BE2C (cell line): ENCODE measurements around the gene CFAP92. TPM values are rescaled to one million over a fixed set of nuclear protein-coding genes. Genes with fewer than 3 reads are reported as not detected.

Experiments used
- DNase-seq: peaks from one replicate; pipeline ENCODE4 v3.0.0-alpha.2; 2020
- H3K27me3 ChIP-seq: fragments of 250-450 bp; sonication (Bioruptor Pico); 2 replicates; pipeline ENCODE4 v1.5.1; 2020; ENCODE audit warnings: mild to moderate bottlenecking
- H3K36me3 ChIP-seq: fragments of 250-450 bp; sonication (Bioruptor Pico); 2 replicates; pipeline ENCODE4 v1.5.1; 2020; ENCODE audit warnings: mild to moderate bottlenecking
- H3K4me1 ChIP-seq: fragments of 250-450 bp; sonication (Bioruptor Pico); 2 replicates; pipeline ENCODE4 v1.5.1; 2020
- H3K4me3 ChIP-seq: 2 replicates; pipeline ENCODE4 v1.5.1; 2011; ENCODE audit warnings: low read depth, low read length
- H3K9me3 ChIP-seq: fragments of 250-450 bp; sonication (Bioruptor Pico); 2 replicates; pipeline ENCODE4 v1.5.1; 2020
- CTCF ChIP-seq: IDR thresholded peaks from 2 replicates; pipeline ENCODE4 v1.5.1; 2012; ENCODE audit warnings: mild to moderate bottlenecking, low read depth, low read length
- polyA plus RNA-seq: library from polyadenylated mRNA; unstranded; fragments of >200 nt; gene quantifications from one replicate; pipeline ENCODE4 v1.2.1, GENCODE V29; 2012; ENCODE audit warnings: low read depth, missing spikeins; ENCODE audit not compliant: insufficient read length, insufficient read depth

Gene CFAP92, protein sequence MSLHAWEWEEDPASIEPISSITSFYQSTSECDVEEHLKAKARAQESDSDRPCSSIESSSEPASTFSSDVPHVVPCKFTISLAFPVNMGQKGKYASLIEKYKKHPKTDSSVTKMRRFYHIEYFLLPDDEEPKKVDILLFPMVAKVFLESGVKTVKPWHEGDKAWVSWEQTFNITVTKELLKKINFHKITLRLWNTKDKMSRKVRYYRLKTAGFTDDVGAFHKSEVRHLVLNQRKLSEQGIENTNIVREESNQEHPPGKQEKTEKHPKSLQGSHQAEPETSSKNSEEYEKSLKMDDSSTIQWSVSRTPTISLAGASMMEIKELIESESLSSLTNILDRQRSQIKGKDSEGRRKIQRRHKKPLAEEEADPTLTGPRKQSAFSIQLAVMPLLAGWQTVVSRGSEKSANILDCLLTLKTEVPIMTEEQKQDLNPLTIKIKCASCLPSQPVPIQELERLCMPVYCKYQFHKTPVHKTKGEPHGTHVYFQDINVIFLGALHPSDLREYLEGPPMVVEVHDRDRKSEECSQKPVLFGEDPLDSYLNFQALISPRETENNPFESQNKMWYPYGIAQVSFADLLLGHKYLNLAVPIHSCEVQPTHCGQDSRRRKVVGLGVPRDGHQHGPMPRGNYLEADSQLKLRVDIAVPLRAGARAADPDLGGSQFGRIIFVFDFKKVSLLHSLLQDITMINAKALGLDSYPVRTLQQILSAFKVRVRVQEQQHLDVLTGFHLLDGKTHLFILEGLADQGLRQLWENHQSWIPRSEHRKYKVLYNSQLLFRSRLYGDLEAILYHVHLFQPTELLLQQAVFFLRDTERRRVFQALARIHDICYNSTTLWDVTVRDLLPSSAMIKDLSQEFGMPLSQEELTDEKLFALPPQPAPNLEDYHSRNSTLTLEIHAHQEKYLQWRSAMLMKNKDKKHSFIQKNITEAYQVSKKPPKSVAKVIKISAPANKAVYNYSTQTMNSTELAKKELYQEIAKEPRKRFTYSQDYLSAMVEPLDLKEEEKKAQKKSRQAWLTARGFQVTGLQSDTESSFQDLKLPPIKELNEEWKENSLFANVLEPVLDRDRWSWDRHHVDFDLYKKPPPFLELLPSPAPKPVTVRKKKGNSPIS
- polyA plus RNA-seq: 0.68 TPM

- peaks cover 15% of the 10 kb centered on the region for H3K27me3 ChIP-seq
- DNase-seq: peak; percentile 94
- H3K4me3 ChIP-seq: peak within 1 kb of the TSS; percentile 61
- TF ChIP-seq CTCF: no peak
- no peaks in the 10 kb centered on the region for H3K36me3 ChIP-seq
- no peaks in the 10 kb centered on the region for H3K9me3 ChIP-seq
- peaks cover 2% of the 10 kb centered on the region; the same call in 1 of the 2 replicates for H3K4me1 ChIP-seq
Observed at GRCh38 chr3:128993461-128994172, at the start of gene CFAP92. TSS of gene CFAP92 (minus strand) at chr3:128994076. CDS start at chr3:128993304, 772 bp downstream.

- H3K9me3 ChIP-seq: no peaks in the 10 kb centered on the region
- DNase-seq: no peak
- no peaks in the 10 kb centered on the region for H3K36me3 ChIP-seq
Observed at GRCh38 chr3:129040579-129041300, 46.9 kb upstream of the CFAP92 start.

DNA sequence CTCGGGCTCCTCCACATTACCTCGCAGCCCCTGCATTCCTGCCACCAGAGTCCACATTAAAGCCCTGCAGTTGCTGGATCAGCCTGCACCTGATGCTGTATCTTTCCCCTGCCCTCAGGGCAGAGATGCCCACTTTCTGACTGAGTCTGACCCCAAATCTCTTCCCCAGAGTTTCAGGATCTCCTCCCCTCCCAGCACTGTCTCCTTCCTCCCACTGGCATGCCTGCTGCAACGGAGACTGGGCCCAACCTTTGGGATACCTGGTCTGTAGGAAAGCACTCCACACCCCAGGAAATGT, 46.1 kb upstream of the CFAP92 start:
- DNase-seq: no peak
- no peaks in the 10 kb centered on the region for H3K9me3 ChIP-seq
- no peaks in the 10 kb centered on the region for H3K27me3 ChIP-seq
- H3K36me3 ChIP-seq: no peaks in the 10 kb centered on the region
- peaks cover 15% of the 10 kb centered on the region for H3K4me1 ChIP-seq
- 0 out of 2 replicates have a peak, but pooled peaks have one; percentile 3 for TF ChIP-seq CTCF
- H3K4me3 ChIP-seq: no peak overlapping the region

More at GRCh38 chr3:129040579-129041300, 46.9 kb upstream of the CFAP92 start:
- H3K4me1 ChIP-seq: peaks cover 15% of the 10 kb centered on the region
- 0 out of 2 replicates have a peak, but pooled peaks have one; percentile 4 for TF ChIP-seq CTCF
- no peaks in the 10 kb centered on the region for H3K27me3 ChIP-seq
- H3K4me3 ChIP-seq: no peak overlapping the region

DNA sequence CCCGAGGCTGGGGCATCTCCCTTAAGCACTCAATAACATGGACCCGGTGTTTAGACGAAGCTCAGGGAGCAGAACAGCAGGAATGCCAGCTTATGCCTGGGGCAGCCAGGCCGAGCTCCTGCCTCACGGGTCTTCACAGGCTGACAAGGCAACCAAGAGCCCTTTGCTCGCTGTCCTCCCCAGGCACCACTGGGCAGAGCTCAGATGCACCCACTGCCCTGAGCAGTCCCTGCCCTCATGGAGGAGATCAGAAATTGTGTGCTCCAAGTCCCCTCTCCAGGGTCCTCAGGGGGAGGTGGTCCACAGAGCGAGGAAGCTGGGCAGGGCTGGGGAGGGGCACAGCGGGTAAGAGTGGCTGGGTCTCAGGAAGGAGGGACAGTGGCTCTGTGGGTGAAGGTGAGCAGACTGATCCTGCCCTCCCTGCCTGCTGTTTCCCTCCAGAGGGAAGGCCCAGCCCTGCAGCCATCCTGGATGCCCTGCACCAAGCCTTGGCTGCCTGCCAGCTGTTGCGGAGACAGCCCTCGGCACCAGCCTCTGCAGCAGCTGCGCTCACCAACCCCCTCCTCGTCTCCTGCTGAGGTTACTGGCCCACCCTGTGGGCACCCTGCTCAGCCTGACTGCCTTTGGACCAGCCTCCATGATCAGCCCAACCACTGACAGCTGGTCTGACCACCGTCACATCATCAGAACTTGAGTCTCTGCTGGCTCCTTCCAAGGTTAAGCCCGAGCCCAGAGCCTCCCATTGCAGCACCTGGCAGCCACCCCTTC, 45.6 kb upstream of the CFAP92 start:
- no peaks in the 10 kb centered on the region for H3K36me3 ChIP-seq
- no peak for TF ChIP-seq CTCF
- H3K27me3 ChIP-seq: no peaks in the 10 kb centered on the region
- H3K4me1 ChIP-seq: peaks cover 15% of the 10 kb centered on the region
- peak; percentile 94 for DNase-seq
- H3K9me3 ChIP-seq: no peaks in the 10 kb centered on the region
- H3K4me3 ChIP-seq: no peak overlapping the region
